Stimulated activated CD4-positive, alpha-beta T cell treated with anti-CD3 and anti-CD28 coated beads, TNF-alpha, amount 100 ng/mL, for 24 hours (primary cell): ENCODE measurements around the gene ANAPC7.
"Not testable (repeated sequence)": the region's sequence is repeated elsewhere in the genome, so short reads cannot be mapped to it uniquely, and the experiment has no call there.

Experiments
- DNase-seq, 3 experiments: peaks; one replicate each; pipeline ENCODE4 v3.0.0-alpha.2; 2020; ENCODE audit warnings: low read depth in 3 of 3

The ANAPC7 gene

DNA sequence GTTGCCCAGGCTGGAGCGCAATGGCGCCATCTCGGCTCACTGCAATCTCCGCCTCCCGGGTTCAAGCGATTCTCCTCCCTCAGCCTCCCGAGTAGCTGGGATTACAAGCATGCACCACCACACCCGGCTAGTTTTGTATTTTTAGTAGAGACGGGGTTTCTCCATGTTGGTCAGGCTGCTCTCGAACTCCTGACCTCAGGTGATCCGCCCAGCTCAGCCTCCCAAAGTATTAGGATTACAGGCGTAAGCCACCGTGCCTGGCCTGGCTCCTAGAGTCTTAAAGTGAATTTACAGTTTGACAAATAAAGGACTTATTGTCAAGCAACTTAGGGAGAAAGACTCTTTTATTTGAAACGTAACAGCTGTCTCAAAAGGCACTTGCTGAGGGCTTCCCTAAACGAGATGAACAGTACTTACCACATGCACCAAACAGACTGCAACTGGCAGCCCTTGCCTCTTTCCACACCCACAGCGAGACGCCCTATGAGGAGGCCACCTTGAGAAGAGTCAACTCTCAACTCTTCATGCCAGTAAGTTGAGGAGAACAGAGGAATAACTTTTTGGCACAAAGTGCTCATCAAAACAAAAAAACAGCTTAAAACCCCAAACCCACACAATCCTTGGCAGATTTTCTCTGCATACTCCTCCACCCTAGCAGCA, 25.2 kb downstream of the ANAPC7 start:
- DNase-seq, result not testable (repeated sequence)

DNA sequence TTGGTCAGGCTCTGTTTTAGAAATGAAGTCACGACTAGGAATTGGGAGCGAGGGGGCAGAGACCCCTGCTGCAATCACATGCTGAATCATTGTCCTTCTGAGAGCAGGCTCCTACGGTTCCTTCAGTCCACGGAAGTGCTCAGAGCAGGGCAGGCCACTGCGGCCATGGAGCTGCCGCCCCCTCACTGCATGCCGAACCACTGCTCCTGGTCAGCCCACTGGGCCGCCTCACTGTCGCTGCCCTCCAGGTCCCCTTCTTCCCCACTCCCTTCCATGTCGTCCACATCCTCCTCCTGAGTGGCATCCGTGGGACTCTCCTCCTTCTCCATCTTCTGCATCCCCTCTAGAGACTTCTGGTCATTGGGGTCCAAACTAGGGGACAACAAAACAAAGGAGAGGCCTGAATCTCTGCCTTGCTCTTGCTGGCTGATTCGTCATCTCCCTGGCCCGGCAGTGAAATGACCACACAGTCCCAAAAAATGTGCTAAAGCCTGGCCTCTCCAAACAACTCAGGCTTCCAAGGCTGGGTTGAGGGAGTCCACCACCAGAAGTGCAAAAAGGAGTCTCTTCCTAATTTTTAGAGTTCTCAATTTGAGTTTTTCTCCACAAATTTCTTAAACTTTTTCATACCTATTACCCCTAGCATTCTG, 29.4 kb downstream of the ANAPC7 start:
- DNase-seq, result no peak

DNA sequence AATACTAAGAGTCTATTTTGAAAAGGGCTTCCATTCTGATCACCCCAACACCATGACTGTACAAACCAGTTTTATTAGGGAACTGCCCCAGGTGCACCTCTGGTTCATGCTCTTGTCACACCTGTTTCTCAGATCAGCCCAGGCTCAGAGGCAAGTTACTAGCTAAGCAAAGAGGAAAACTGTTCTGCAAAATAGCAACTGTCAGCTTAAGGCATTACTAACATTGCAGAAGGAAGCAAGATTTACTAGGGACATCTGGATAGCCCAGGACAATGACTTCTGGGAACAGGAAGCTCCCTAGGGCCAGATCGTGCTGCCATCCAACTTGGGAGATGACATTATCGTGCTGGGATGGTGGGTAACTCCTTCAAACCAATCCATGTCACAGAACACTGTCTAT, 30.1 kb downstream of the ANAPC7 start:
- no peak for DNase-seq

DNA sequence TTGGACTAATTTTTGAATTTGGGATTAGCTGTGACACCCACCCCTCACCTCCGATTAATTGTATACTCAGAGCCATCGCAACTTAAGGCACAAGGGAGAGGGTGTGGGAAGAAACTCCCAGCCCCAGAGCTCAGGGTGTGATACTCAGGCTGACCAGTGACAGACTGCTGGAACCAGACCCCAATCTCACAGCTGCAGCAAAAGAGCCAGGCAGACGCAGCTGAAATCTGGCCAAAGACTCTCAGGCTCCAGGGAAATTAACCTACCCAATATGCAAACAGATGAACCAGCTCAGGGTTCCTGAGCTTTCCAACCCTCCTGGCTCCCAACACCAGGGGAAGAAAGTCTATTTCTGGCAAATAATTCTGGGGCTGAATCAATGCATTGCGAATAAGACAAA, 30.5 kb downstream of the ANAPC7 start:
- DNase-seq, result no peak

DNA sequence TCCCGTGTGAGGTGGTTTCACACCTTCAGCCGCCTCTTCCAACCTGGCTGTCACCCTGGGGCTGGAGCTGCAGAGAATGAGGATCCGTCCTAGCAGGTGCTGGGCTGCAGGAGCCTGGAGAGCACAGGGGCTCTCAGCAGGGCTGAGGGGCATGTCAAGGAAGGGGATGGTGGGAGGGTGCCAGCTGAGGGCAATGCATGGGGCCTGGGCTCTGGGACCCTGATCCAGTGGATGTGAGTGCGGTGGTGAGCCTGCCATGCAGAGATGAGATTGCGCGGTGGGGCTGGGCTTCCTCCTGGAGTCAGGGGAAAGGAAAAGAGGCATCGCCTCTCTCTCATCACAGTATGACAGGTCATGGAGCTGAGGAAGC, 31.5 kb downstream of the ANAPC7 start:
- DNase-seq, result no peak

DNA sequence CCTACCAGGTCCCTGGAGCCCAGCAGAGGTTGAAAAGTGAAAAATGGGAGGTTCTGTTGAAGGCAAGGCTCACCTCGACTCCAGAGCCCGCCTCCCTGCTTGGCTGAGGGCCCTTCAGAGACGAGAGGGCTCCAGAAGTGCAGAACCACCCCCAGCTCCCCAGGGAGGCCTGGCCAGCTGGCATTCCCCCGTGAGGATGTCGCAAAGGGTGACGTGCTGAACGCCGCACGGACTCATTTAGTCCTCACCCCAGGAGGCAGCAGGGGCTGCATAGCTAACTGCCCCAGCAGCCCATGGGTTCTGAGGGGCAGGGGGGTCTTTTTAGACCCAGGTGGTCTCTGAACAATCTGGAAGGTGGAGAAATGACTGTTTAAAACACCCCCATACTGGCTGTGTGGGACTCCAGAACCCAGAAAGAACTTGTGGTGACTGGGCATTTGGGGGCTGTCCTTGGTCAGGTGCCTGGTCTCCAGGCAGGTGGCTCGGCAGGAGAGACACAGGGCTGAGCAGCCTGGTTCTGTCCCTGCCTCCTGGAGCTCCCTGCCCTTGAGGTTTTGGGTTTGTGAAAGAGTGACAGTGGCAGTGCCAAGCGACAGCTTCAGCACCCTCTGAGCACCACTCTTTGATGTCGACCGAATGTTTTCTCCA, 32.0 kb downstream of the ANAPC7 start:
- no peak for DNase-seq

DNA sequence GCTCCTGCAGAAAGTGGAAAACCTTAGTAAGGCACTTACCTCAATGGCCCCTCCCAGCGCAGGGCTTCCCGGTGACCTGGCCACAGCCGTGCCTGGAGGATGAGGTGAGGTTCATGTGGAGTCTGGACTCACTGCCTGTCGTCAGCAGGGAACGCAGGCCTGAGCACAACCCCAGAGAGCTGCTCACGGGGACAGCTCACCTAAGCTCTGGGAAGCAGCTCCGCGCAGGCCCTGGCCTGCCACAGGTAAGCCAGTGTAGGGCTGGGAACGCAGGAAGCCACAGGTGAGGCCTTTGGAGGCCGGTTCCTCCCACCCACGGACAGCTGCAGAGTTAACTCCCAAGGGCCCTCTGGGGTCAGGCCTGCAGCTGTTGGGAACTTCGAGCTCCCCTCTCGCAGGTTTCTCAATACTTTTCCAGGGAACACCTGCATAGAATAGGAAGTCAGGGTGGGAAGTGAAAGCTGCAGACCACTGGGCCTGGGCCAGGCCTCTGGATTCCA, 32.7 kb downstream of the ANAPC7 start:
- no peak for DNase-seq

DNA sequence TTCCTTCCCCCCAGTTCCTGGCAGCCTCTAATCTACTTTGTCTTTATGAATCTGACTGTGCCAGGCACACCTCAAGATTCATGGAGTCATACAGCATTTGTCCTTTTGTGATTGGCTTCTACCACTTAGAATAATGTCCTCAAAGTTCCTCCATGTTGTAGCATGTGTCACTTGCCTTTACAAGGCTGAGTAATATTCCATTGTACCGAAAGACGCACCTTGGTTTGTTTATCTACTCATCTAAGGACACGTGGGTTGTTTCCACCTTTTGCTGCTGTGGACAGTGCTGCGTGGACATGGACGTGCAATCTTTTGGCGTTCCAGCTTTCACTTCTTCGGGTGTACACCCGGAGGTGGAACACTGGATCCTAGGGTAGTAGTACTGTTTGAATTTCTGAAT, 33.5 kb downstream of the ANAPC7 start:
- DNase-seq, result no peak

DNA sequence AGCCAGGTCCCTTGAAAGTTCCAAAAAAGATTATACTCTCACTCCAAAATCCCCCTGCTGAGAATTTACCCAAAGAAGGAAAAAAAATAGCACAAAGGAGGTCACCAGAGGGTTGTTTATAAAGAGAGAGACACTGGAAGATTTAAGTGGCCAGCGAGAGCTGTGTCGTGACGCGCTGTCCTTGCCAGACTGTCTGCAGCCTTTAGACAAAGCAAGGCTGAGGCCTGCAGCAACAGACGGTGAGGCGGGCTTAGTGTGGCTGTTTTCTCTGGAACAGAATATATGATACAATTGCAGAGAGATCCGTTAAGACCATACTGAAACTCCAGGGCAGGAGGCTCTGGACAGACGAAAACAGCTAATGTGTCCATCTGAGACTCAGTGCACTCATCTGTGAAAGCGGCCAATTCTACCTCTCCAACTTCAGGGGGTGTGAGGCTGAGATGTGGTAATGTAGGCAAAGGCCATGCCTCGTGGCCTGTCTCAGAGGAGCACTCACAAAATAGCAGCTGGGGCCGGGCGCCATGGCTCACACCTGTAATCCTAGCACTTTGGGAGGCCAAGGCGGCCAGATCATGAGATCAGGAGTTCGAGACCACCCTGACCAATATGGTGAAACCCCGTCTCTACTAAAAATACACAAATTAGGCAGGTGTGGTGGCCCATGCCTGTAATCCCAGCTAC, 36.2 kb downstream of the ANAPC7 start:
- no peak for DNase-seq

DNA sequence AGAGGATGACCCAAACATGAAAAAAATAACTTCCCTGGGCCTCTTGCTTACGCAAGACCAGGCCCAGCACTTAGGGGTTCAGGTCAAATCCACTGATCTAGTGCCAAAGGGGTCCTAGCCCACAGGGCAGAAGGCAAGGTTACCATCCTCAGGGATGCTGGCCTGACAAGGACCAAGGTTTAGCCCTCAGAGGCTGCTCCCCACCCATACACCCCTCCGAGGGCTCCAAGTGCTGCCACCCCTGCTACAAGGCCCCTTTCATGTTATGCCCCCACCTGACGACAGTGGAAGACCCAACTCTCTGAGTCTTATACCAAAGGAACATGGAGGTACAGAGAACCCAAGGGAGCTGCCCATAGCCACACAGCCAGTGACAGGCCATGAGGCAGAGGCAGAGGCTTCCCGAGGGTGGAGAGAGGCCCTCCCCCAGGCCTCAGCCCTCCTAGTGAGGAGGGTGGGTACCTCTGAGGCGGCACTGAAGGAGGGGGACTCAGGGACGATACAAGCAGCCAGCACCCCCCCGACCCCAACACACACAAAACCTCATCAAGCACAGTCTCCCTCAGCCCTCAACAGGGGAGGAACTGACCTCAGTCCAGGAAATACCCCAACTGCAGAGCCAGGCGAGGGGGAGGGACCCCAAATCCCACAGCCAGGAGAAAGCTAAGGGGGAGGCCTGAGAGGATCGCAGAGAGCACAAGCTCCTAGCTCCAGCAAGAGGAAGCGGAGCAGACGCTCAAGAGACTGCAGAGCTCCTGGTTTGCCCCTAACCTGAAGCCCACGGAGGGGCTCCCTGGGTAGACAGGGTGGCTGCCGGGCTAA, 37.0 kb downstream of the ANAPC7 start:
- DNase-seq, result no peak

DNA sequence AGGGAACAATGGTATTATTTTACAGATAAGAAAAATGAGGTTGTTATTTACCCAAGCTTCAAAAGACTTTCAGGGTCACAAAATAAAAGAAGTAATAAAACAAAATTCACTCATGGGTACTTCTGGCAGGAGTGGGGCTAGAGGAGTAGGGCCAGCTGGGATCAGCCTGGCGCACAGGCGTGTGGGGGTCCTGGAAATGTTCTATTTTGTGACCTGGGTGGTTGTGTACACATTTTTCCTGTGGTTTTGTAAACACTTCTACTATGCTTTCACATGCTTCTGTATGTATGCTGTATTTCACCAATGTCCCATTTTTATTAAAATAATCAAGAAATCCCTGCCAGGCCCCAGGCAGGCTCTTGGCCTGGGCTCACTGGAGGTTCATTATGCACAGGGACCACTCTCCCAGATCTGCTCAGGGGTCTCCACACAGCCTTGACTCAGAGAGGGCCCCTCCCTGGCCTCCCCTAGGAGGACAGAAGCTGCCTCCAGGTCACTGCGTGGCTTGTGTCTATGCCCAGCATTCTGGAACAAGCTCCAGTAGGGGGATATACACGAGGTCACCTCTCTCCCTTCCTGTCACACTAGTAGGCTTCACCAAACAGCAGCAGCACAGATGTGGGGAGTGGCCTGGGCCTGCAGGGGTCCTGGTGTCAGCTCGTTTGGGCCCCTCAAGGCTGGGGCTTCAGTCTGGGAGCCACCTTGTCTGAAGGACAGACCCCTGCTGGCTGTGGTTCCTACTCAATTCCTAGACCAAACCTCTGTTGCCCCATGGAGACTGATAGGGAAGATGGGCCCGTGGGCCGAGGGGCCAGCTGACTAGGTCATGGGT, 37.8 kb downstream of the ANAPC7 start:
- DNase-seq, result no peak

DNA sequence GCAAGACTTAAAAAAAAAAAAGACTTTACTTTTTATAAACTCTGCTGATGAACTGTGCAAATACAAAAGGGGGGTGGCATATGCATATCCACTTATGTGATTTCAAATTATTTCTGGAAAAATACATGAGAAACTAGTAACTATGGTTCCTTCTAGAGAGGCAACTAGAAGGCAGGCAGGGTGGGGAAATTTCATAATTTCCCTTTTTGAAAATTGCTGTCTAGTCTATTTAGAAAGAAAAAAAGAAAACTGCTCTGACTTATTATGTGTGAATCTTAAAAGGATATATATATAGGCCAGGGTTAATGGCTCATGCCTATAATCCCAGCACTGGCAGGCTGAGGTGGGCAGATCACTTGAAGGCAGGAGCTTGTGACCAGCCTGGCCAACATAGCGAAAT, 42.3 kb downstream of the ANAPC7 start:
- DNase-seq, result no peak

DNA sequence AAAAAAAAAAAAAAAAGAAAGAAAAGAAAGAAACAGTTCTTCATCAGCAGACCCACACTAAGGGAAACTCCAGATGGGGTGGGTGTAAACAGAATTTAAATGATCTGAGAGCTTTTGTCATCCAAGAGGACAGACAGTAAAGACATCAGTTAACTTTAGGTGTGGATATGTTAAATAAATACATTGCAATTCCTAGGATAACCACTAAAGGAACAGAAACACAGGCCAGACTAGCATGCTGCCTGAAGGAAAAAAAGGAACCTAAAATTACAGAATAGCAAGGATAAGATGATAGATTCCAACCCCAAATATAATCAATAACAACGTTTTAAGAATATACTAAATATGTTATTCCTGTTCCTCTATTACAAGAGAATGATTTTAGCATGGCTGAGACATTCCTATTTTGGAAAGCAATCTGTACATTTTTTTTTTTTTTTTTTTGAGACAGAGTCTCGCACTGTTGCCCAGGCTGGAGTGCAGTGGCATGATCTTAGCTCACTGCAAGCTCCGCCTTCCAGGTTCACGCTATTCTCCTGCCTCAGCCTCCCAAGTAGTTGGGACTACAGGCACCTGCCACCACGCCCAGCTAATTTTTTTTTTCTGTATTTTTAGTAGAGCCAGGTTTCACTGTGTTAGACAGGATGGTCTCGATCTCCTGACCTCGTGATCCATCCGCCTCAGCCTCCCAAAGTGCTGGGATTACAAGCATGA, 45.0 kb downstream of the ANAPC7 start:
- DNase-seq, result not testable (repeated sequence)

DNA sequence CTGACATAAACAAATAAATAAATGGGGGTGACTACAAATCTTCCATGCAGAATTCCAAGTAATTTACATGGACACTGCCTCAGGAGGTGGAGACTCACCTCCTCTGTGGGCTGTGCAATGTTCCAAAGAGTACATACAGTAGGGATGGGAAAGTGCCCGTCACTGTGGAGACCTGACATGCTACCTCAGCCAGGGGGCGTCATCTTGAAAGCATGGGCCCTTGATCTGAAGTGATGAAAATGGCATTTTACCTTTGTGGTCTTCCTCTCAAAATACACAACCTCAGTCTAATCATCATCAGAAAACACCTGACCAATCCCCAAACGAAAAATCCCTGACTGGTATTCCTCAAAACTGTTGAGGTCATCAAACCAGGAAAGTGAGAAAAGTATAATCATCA, 48.4 kb downstream of the ANAPC7 start:
- peak in 1 of 3 experiments; percentile 16 for DNase-seq

DNA sequence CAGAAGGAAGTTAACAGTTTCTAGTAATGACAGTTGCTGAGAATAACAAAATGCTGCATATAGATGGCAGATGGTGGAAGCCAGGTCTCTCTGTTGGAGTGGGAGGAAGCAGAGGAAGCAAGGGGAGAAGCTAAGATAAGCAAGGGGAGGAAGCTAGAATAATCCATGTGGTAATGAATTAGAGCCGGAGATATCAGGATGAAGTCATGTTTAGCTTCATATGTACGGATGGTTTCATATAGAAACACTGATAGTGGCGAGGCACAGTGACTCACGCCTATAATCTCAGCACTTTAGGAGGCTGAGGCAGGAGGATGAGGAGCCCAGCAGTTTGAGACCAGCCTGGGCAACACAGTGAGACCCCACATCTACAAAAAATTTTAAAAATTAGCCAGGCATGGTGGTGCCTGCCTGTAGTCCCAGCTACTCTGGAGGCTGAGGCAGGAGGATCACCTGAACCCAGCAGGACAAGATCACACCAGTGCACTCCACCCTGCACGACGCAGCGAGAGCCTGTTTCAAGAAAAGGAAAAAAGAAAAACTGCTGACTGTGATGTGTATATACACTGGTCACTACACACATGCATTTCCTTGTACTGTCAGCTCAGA, 49.2 kb downstream of the ANAPC7 start:
- no peak for DNase-seq

DNA sequence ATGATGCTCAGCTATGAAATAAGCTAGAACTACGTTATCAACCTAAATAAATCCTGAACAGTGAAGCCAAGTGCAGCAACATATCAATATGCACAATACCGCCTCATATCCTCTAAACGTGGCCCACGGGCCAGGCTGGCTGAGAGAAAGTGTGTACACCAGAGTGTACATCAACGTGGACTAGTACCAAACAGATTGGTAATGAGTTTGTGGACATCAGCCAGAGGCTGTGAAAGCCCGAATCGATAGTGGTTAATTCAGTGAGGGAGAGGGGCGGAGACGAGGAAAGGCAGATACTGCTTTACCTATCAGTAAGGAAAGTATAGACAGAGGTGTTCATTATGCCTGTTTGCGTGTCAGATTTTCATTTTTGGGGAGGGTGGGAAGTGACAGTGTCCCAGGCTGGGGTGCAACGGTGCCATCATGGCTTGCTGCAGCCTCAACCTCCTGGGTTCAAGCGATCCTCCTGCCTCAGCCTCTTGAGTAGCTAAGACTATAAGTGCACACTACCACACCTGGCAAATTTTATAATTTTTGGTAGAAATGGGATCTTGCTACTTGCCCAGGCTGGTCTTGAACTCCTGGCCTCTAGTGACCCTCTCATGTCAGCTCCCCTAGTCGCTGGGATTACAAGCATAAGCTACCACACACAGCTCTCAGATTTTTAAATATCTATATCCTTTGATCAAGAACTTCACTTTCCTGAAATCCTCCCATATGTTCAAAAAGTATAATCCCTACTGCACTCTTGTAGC, 50.1 kb downstream of the ANAPC7 start:
- no peak for DNase-seq

DNA sequence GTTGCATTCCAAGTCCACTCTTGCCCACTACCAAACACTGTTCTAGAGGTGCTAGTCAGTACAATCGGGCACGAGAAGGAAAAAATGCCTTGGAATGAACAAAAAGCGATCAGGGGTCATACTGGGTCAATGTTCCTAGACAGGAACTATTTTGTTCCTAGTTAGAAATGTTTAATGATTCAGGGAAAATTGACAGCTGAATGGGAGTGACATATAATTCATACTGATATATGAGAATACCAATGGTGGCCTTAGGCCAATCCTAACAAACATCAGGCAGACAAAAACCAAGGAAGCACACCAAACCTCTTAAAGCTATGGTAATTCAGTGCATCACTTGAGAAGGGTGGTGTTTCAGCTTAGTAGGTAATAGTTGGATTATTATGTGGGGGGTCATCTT, 51.1 kb downstream of the ANAPC7 start:
- DNase-seq, result no peak

DNA sequence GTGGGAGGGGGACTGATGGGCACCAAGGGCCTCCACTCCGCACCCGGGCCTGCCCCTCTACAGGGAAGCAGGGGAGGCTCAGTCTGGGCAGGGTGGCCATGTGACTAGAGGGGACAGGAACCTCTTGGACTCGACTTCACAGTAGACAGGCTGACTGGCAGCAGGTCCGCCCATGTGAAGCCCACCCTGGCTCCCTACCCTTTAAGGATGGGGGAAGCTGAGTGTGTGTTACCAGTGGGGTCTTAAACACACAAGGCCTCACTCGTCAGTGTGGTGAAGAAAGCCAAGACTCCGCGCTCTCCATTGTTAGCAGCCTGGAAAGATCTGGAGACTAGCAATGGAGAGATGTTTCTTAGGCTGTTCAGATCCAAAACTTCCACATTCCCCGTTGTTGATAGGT, 52.4 kb downstream of the ANAPC7 start:
- DNase-seq, result no peak
